Thymus (tissue), 11 donors: Measurements from ENCODE around the gene CATSPER2. TPM values are rescaled to one million over a fixed set of nuclear protein-coding genes. Genes with fewer than 3 reads are reported as not detected.
"Not testable (repeated sequence)": the region's sequence is repeated elsewhere in the genome, so short reads cannot be mapped to it uniquely, and the experiment has no call there.

Experiments used
- DNase-seq, 9 donors: peaks; one replicate each; pipeline ENCODE4 v3.0.0-alpha.2; 2013; ENCODE audit warnings: low spot score in 9 of 9, low read depth in 6 of 9, missing footprints in 1 of 9
- H3K27ac ChIP-seq, 2 donors: one replicate each; pipeline ENCODE4 v1.5.1; 2013; ENCODE audit warnings: control low read depth in 1 of 2, low read depth in 1 of 2, low read length in 1 of 2, mild to moderate bottlenecking in 1 of 2, moderate library complexity in 1 of 2
- H3K27me3 ChIP-seq, 2 donors: one replicate each; pipeline ENCODE4 v1.5.1; 2013; ENCODE audit warnings: low read length in 1 of 2; ENCODE audit not compliant: control insufficient read depth in 2 of 2, insufficient read depth in 1 of 2
- H3K36me3 ChIP-seq, 2 donors: one replicate each; pipeline ENCODE4 v1.5.1; 2013; ENCODE audit warnings: low read length in 1 of 2, mild to moderate bottlenecking in 1 of 2, moderate library complexity in 1 of 2; ENCODE audit not compliant: control insufficient read depth in 2 of 2, insufficient read depth in 2 of 2
- H3K4me1 ChIP-seq, 2 donors: one replicate each; pipeline ENCODE4 v1.5.1; 2013; ENCODE audit warnings: low read length in 2 of 2; ENCODE audit not compliant: control insufficient read depth in 2 of 2, insufficient read depth in 2 of 2
- H3K4me3 ChIP-seq, 2 donors: one replicate each; pipeline ENCODE4 v1.5.1; 2013; ENCODE audit warnings: low read length in 2 of 2, control low read depth in 1 of 2, mild to moderate bottlenecking in 1 of 2
- H3K9me3 ChIP-seq, 2 donors: one replicate each; pipeline ENCODE4 v1.5.1; 2013; ENCODE audit warnings: low read length in 1 of 2, mild to moderate bottlenecking in 1 of 2; ENCODE audit not compliant: control insufficient read depth in 2 of 2, insufficient read depth in 1 of 2
- WGBS: extraction: QIAGEN DNeasy Blood & Tissue Kit; methylation state at CpG from one replicate; pipeline ENCODE4 v1.1.7; 2013; 5-methylcytosine and 5-hydroxymethylcytosine counted together
- polyA plus RNA-seq: library from polyadenylated mRNA; stranded (reverse); fragments of 200-250 nt; gene quantifications from one replicate; pipeline ENCODE4 v1.2.3, GENCODE V29; 2013
- total RNA-seq: library from RNA; stranded (reverse); fragments of 120-200 nt; gene quantifications from one replicate; pipeline ENCODE4 v1.2.4, GENCODE V29; 2013
- donor health status: healthy.

The CATSPER2 gene
- total and polyA plus RNA-seq, 2 donors = 0.80 to 4.9 TPM

DNA sequence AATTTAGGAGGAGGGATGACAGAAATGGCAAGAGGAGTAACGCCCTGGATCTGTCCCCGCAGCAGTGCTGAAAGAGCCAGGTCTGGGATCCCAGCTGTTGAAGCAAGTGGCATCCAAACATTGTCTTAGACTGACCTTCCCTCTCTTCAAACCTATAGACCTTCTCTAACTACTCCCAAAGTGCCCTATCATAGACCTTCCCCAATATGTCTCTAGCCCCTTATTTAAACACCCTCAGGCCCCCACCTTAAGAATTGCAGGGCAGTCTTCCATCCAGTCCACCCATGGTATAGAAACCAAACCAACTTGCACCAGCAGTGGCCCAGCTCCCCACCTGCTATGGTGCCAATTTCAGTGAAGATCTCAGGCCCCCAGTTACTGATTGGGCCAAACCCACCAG, 48.4 kb downstream of the CATSPER2 start:
- H3K4me1 ChIP-seq, DNase-seq, H3K9me3 ChIP-seq, H3K27ac ChIP-seq, H3K4me3 ChIP-seq, H3K36me3 ChIP-seq, H3K27me3 ChIP-seq: not testable (repeated sequence)
- no CpG with 5 or more reads among the region's 2 CpGs for WGBS

DNA sequence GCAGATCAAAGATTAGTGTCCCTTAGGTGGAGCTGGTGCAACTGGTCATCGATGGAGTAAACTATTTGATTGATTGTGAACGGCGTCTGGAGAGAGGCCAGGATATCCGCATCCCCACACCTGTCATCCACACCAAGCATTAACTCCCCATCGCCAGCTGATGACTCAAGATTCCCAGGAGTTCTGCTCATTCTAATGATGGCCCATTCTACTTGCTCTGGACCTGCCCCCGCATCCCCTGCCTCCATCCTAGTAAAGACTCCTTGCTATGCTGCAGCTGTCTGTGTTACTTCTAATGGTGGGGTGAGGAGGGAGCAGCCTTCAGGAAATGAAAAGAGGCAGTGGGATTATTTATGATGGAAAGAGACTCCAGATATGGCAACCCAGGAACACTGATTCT, 49.5 kb downstream of the CATSPER2 start:
- H3K9me3 ChIP-seq, H3K27ac ChIP-seq, H3K4me3 ChIP-seq, H3K36me3 ChIP-seq, H3K27me3 ChIP-seq, H3K4me1 ChIP-seq, DNase-seq: not testable (repeated sequence)
- WGBS = 96% methylated on average over 6 of the region's 6 CpGs

DNA sequence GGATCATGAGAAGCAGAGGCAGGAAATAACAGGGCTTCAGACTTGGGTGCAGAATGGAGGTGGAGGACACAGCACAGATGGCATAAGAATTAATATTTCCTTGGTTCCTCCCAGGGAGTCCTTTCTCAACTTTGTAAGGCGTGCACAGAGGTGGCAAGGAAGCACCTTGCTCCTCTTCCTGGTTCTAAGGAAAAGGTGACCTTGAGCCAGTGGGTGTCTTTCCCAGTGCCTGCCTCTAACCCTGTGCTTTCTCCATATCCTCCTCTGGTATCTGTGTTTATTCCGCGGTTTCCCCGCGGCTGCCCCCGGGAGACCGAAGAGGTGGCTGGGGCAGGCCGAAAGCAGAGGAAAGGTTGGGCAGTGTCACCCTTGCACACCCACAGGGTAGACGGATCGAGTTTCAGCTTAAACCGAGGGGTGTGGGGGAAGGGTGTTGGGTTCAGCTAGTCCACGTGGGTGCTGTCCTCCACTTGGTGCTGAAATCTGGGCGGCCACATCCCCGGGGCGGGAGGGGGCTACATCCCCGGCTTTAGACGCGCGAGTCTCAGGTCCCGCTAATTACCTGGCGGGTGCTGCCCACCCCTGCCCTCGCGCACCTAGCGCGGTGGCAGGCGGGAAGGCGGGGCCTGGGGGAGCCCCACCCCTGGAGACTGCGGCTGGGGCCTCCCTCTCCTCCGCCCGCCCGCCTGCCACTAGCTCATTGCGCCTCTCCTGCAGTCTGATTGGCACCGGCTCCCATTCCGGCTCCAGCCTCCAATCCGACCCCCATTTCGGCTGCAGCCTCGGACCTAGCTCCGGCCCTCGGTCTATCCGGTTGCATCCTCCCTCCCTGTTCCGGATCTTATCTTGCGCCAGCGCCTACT, 55.1 kb downstream of the CATSPER2 start, which contains the start of gene CKMT1B:
CKMT1B (plus strand) TSS at position 700 of the 863 bp plus-strand sequence. CDS start 192 bp downstream, outside the sequence.
- not testable (repeated sequence) for H3K4me1 ChIP-seq, H3K4me3 ChIP-seq, H3K27me3 ChIP-seq, DNase-seq, H3K9me3 ChIP-seq, H3K27ac ChIP-seq, H3K36me3 ChIP-seq
- no CpG with 5 or more reads among the region's 43 CpGs for WGBS

DNA sequence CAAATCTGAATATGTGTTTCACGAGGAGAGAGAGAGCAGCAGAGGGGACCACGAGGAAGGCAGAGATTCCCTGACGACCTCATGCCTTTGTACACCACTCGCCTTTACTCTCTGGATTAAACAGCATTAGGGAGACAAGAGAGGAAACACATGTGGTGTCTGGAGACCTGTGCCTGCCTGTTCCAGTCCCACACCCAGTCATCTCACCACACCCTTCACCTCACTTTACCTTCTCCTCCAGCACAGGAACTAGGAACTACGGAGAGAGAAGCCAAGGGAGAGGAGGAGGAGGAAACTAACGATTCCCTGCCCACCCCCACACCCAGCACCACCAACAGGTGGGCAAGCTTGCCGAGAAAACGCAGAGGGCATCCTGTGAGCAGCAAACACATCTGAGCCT, 55.8 kb downstream of the CATSPER2 start:
- not testable (repeated sequence) for DNase-seq, H3K27me3 ChIP-seq, H3K36me3 ChIP-seq, H3K4me3 ChIP-seq, H3K27ac ChIP-seq, H3K4me1 ChIP-seq, H3K9me3 ChIP-seq
- 38% methylated on average over 4 of the region's 8 CpGs for WGBS

DNA sequence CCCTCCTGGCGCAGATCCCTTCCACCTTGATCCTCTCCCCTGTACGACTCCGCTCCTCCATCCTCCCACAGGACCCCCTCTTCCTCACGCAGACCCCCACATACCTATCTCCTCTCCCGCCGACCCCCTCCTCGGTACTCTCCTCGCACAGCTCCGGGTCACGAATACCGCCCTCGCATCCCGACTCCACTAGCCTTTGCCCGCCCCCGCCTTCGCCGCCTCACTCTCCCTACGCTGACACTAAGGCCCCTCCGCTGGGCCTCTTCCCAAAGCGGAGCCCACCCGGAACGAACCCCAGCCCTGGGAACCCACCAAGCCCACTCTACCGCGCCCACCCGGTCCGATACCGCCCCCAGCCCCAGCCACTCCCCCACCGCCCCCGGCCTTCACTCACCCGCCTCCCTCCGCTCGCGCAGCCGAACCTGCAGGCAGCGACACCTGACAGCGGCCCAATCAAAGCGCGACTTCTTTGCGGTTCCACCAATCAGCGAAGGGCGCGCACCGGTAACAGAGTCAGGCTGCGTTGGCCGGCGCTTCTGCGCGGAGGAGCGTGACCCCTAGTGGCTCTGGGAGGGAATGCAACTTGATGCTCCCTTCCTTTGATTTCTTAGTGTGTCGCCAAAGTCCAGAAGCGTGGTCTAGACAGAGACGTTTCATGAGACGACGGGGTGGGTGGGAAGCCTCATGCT, 58.7 kb downstream of the CATSPER2 start, which contains the start of gene PPIP5K1:
PPIP5K1 (minus strand) TSS at position 431 of the 689 bp plus-strand sequence. CDS start 5,704 bp downstream, outside the sequence.
- not testable (repeated sequence) for DNase-seq
- WGBS = no CpG with 5 or more reads among the region's 54 CpGs

More for the DNA sequence above, 58.7 kb downstream of the CATSPER2 start, which contains the start of gene PPIP5K1:
- H3K27ac ChIP-seq, H3K27me3 ChIP-seq, H3K4me1 ChIP-seq, H3K9me3 ChIP-seq, H3K4me3 ChIP-seq, H3K36me3 ChIP-seq: not testable (repeated sequence)

Other genes with a start within 250 kb of the CATSPER2 start
- gene TP53BP1, start 155.7 kb downstream of the CATSPER2 start, total RNA-seq = 29.8 TPM
- 17.5 TPM for gene TP53BP1, start 155.7 kb downstream of the CATSPER2 start, polyA plus RNA-seq
- 12.7 TPM for gene MAP1A, start 131.2 kb downstream of the CATSPER2 start, total RNA-seq
- 3.6 TPM for gene MAP1A, start 131.2 kb downstream of the CATSPER2 start, polyA plus RNA-seq
- 4.6 TPM for gene PPIP5K1, start 58.6 kb downstream of the CATSPER2 start, total RNA-seq
- gene PPIP5K1, start 58.6 kb downstream of the CATSPER2 start, polyA plus RNA-seq = 5.7 TPM
- 0.09 TPM for gene CKMT1B, start 54.8 kb downstream of the CATSPER2 start, total RNA-seq
- 0.94 TPM for gene CKMT1B, start 54.8 kb downstream of the CATSPER2 start, polyA plus RNA-seq
- gene STRC, start 30.0 kb downstream of the CATSPER2 start, total RNA-seq = 0.05 TPM
- 1.8 TPM for gene STRC, start 30.0 kb downstream of the CATSPER2 start, polyA plus RNA-seq
- 0.14 TPM for gene CKMT1A, start 45.0 kb upstream of the CATSPER2 start, total RNA-seq
- gene CKMT1A, start 45.0 kb upstream of the CATSPER2 start, polyA plus RNA-seq = 0.23 TPM
- 102 TPM for gene PDIA3, start 97.6 kb upstream of the CATSPER2 start, total RNA-seq
- gene PDIA3, start 97.6 kb upstream of the CATSPER2 start, polyA plus RNA-seq = 209 TPM
- 3.2 TPM for gene ELL3, start 128.1 kb upstream of the CATSPER2 start, total RNA-seq
- gene ELL3, start 128.1 kb upstream of the CATSPER2 start, polyA plus RNA-seq = 7.3 TPM
- gene SERF2, start 143.5 kb upstream of the CATSPER2 start, total RNA-seq = 862 TPM
- 1,456 TPM for gene SERF2, start 143.5 kb upstream of the CATSPER2 start, polyA plus RNA-seq
- 0.05 TPM for gene SERINC4, start 151.4 kb upstream of the CATSPER2 start, total RNA-seq
- gene SERINC4, start 151.4 kb upstream of the CATSPER2 start, polyA plus RNA-seq = 0.52 TPM
- 5.5 TPM for gene HYPK, start 151.8 kb upstream of the CATSPER2 start, total RNA-seq
- 13.8 TPM for gene HYPK, start 151.8 kb upstream of the CATSPER2 start, polyA plus RNA-seq
- 35.9 TPM for gene MFAP1, start 175.8 kb upstream of the CATSPER2 start, total RNA-seq
- 18.7 TPM for gene MFAP1, start 175.8 kb upstream of the CATSPER2 start, polyA plus RNA-seq
- 24.6 TPM for gene WDR76, start 178.2 kb upstream of the CATSPER2 start, total RNA-seq
- 3.5 TPM for gene WDR76, start 178.2 kb upstream of the CATSPER2 start, polyA plus RNA-seq